ENCODE results near the gene ERRFI1. TPM values are rescaled to one million over a fixed set of nuclear protein-coding genes. Genes with fewer than 3 reads are reported as not detected.

Gene ERRFI1
- total RNA-seq, 4 donors from 2014 or later: 59.9 to 133 (median 85.0) TPM

DNA sequence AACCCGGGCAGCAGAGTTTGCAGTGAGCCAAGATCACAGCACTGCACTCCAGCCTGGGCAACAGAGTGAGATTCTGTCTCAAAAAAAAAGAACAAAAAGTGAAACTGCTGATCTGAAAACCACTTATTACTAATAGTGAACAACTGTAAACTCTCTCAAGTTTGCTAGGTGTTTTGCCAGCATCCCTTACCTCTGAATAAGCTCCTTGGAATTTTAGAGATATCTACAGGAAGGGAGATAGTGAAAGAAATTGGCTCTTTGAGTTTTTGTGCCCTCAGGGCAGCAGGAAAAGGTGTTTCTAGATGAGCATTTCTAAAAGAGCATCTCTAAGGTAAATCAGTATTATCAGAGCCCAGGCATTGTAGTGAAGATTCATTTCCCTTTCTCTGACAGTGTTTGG is 37.5 kb downstream of the ERRFI1 start:
- WGBS, 2 donors: 70 to 95% methylated on average over 1 of the region's 1 CpG

GRCh38 chr1:7987528-7987927 is 38.6 kb downstream of the ERRFI1 start:
- 98% methylated on average over 7 of the region's 7 CpGs for WGBS, 2 donors
- intact Hi-C loops (cut with DNase I): no loop called here
- Histone ChIP-seq H3K27ac (no peak overlapping the region), H3K27me3 (no peaks in the 10 kb centered on the region), H3K9me3 (no peaks in the 10 kb centered on the region), H3K4me3 (replicated peaks in 1 of 3) (no peak overlapping the region), H3K36me3 (peaks cover 16 to 19% of the 10 kb centered on the region in 2 donors), H3K4me1 (peaks cover 12 to 16% of the 10 kb centered on the region in 2 donors)
- no peak for DNase-seq
- no peak for TF ChIP-seq POLR2A (IDR thresholded peaks at IDR 0.05)
- TF ChIP-seq, protein P1, sequence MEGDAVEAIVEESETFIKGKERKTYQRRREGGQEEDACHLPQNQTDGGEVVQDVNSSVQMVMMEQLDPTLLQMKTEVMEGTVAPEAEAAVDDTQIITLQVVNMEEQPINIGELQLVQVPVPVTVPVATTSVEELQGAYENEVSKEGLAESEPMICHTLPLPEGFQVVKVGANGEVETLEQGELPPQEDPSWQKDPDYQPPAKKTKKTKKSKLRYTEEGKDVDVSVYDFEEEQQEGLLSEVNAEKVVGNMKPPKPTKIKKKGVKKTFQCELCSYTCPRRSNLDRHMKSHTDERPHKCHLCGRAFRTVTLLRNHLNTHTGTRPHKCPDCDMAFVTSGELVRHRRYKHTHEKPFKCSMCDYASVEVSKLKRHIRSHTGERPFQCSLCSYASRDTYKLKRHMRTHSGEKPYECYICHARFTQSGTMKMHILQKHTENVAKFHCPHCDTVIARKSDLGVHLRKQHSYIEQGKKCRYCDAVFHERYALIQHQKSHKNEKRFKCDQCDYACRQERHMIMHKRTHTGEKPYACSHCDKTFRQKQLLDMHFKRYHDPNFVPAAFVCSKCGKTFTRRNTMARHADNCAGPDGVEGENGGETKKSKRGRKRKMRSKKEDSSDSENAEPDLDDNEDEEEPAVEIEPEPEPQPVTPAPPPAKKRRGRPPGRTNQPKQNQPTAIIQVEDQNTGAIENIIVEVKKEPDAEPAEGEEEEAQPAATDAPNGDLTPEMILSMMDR (IDR thresholded peaks at IDR 0.05): no peak

More for the DNA sequence above, 37.5 kb downstream of the ERRFI1 start:
- Histone ChIP-seq H3K4me3 (replicated peaks in 1 of 3) (no peak overlapping the region), H3K27me3 (no peaks in the 10 kb centered on the region), H3K27ac (no peak overlapping the region), H3K9me3 (no peaks in the 10 kb centered on the region), H3K4me1 (peaks cover 12 to 13% of the 10 kb centered on the region in 2 donors), H3K36me3 (peaks cover 11 to 13% of the 10 kb centered on the region in 2 donors)
- TF ChIP-seq, protein P1 (IDR thresholded peaks at IDR 0.05): no peak
- TF ChIP-seq POLR2A (IDR thresholded peaks at IDR 0.05): no peak
- DNase-seq: no peak
- intact Hi-C loops (cut with DNase I): no loop called here

DNA sequence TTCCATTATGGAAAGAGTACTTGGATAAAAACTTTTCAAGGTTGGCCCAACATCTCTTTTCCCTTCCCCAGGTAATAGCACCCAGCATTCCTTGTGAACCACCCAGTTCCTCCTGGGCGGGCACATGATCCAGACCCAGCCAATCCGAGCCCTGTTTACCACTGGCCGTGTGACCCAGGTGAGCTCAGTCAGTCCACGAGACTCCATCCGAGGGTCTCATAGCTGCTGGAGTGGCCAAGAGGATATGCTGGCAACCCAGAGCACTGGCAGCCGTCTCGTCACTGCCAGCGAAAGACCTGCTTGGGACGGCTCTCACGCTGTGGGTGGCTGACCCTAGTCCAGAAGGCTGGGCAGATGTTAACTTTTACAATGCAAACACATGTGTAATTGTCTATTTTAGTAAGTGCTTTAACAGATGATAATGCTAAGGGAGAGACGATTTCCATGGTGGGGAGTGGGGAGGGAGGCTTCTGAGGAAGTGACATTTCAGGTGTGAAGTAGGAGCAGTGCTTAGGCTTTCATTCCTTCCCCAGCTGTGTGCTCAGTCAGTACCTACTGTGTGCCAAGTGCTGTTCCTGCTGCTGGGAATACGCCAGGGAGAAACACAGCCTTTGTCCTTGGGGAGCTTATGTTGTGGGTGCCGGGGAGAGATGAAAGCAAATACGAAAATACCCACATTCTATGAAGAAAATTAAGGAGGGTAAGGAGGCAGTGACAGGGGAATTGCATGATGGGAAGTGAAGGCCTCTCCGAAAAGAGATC is 40.1 kb downstream of the ERRFI1 start:
- no peak overlapping the region for H3K4me3 ChIP-seq (replicated peaks in 1 of 3)
- peaks cover 12 to 18% of the 10 kb centered on the region in 2 donors for H3K4me1 ChIP-seq
- H3K36me3 ChIP-seq: peaks cover 16 to 19% of the 10 kb centered on the region in 2 donors
- H3K27ac ChIP-seq: peak overlapping the region; percentile 14 to 65 (median 21)
- no peaks in the 10 kb centered on the region for H3K9me3 ChIP-seq
- intact Hi-C loops (cut with DNase I): no loop called here
- TF ChIP-seq, protein P1 (IDR thresholded peaks at IDR 0.05): no peak
- TF ChIP-seq POLR2A (IDR thresholded peaks at IDR 0.05): no peak
- 83 to 87% methylated on average over 15 of the region's 15 CpGs for WGBS, 2 donors
- H3K27me3 ChIP-seq: no peaks in the 10 kb centered on the region
- peak in 1 of 2 donors; percentile 9 for DNase-seq

DNA sequence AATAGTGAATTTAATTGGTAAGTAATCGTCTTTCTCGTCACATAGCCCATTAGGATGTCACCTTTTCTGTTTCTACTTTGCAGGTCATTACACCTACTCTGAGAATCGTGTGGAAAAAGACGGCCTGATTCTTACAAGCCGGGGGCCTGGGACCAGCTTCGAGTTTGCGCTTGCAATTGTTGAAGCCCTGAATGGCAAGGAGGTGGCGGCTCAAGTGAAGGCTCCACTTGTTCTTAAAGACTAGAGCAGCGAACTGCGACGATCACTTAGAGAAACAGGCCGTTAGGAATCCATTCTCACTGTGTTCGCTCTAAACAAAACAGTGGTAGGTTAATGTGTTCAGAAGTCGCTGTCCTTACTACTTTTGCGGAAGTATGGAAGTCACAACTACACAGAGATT is 41.3 kb downstream of the ERRFI1 start:
- H3K27ac ChIP-seq: peak overlapping the region in 2 of 3 donors; percentile 26 to 65
- no peaks in the 10 kb centered on the region for H3K27me3 ChIP-seq
- 57 to 61% methylated on average over 15 of the region's 15 CpGs for WGBS, 2 donors
- H3K4me3 ChIP-seq (replicated peaks in 1 of 3): no peak overlapping the region
- TF ChIP-seq POLR2A (IDR thresholded peaks at IDR 0.05): no peak
- TF ChIP-seq, protein P1 (IDR thresholded peaks at IDR 0.05): no peak
- no peaks in the 10 kb centered on the region for H3K9me3 ChIP-seq
- intact Hi-C loops (cut with DNase I): loop anchor here (5.0 kb wide), 1 partner anchor 332 kb away; the partner anchor contains the start of gene SLC45A1
- peaks cover 12 to 18% of the 10 kb centered on the region in 2 donors for H3K4me1 ChIP-seq
- peak; percentile 70 to 76 for DNase-seq
- H3K36me3 ChIP-seq: peaks cover 16 to 19% of the 10 kb centered on the region in 2 donors
